NCI-H526 treated with DMSO at 0.1 percent for 48 hours (cell line): ENCODE data around the gene HINT3.
"Not testable (repeated sequence)": the region's sequence is repeated elsewhere in the genome, so short reads cannot be mapped to it uniquely, and the experiment has no call there.

Source experiments
- DNase-seq: peaks from one replicate; lab custom pipeline; 2025; lab: John Stamatoyannopoulos, UW

The HINT3 gene

GRCh38 chr6:126002755-126003679 is 46.4 kb downstream of the HINT3 start:
- no peak for DNase-seq

- no peak for DNase-seq
Measured at GRCh38 chr6:126007800-126008199, 51.2 kb downstream of the HINT3 start.

- no peak for DNase-seq
Measured at GRCh38 chr6:126010040-126010439, 53.5 kb downstream of the HINT3 start.

GRCh38 chr6:126015863-126016262 is 59.3 kb downstream of the HINT3 start:
- DNase-seq = no peak

- no peak for DNase-seq
Measured at GRCh38 chr6:126016591-126016990, 60.0 kb downstream of the HINT3 start.

- no peak for DNase-seq
Measured at GRCh38 chr6:126017668-126018067, 61.1 kb downstream of the HINT3 start.

GRCh38 chr6:126020305-126021050 is 63.9 kb downstream of the HINT3 start:
- no peak for DNase-seq

GRCh38 chr6:126023474-126023873 is 66.9 kb downstream of the HINT3 start:
- DNase-seq = not testable (repeated sequence)

- DNase-seq = no peak
Measured at GRCh38 chr6:126026001-126026400, 69.4 kb downstream of the HINT3 start.

GRCh38 chr6:126027601-126028000 is 71.0 kb downstream of the HINT3 start:
- no peak for DNase-seq
